GM23338 (cell line): Measurements from ENCODE around the gene LMF2. TPM values are rescaled to one million over a fixed set of nuclear protein-coding genes. Genes with fewer than 3 reads are reported as not detected.

Experiments
- ATAC-seq: fragments of 200-7000 bp; cut with Tn5 transposase; 3 replicates; pipeline ENCODE4 v1.9.1; 2020
- DNase-seq: peaks from one replicate; pipeline ENCODE4 v3.0.0-alpha.2; 2015; ENCODE audit warnings: low spot score
- H2AFZ ChIP-seq: fragments of 200-600 bp; sonication (generic); 2 replicates; pipeline ENCODE4 v1.8.0; 2016; ENCODE audit warnings: antibody characterized with exemption, mild to moderate bottlenecking, moderate library complexity
- H3F3A ChIP-seq: fragments of 200-600 bp; sonication (generic); replicated peaks from 2 replicates; pipeline ENCODE4 v1.8.0; 2017; ENCODE audit warnings: antibody characterized with exemption, mixed run types, low read depth
- H3K27ac ChIP-seq: fragments of 200-600 bp; sonication (generic); 2 replicates; pipeline ENCODE4 v1.6.1; 2016; ENCODE audit warnings: low read depth
- H3K27me3 ChIP-seq: fragments of 200-600 bp; sonication (generic); 2 replicates; pipeline ENCODE4 v1.8.0; 2016; ENCODE audit warnings: mild to moderate bottlenecking, mixed run types, moderate library complexity; ENCODE audit not compliant: insufficient read depth
- H3K36me3 ChIP-seq: fragments of 200-600 bp; sonication (generic); 2 replicates; pipeline ENCODE4 v1.8.0; 2016; ENCODE audit warnings: mild to moderate bottlenecking; ENCODE audit not compliant: insufficient read depth
- H3K4me1 ChIP-seq: fragments of 200-600 bp; sonication (generic); 2 replicates; pipeline ENCODE4 v1.8.0; 2016; ENCODE audit warnings: mild to moderate bottlenecking, moderate library complexity; ENCODE audit not compliant: insufficient read depth
- H3K4me2 ChIP-seq: fragments of 200-600 bp; sonication (generic); 2 replicates; pipeline ENCODE4 v1.7.1; 2017; ENCODE audit warnings: mixed run types
- H3K4me3 ChIP-seq: fragments of 200-600 bp; sonication (generic); 2 replicates; pipeline ENCODE4 v1.6.1; 2016; ENCODE audit warnings: mixed run types
- H3K79me2 ChIP-seq: fragments of 200-600 bp; sonication (generic); replicated peaks from 2 replicates; pipeline ENCODE4 v1.8.0; 2017; ENCODE audit warnings: mild to moderate bottlenecking; ENCODE audit not compliant: insufficient read depth
- H3K9me2 ChIP-seq: fragments of 200-600 bp; sonication (generic); 2 replicates; pipeline ENCODE4 v1.8.0; 2017; ENCODE audit not compliant: insufficient read depth
- H4K20me1 ChIP-seq: fragments of 200-600 bp; sonication (generic); replicated peaks from 2 replicates; pipeline ENCODE4 v1.8.0; 2017; ENCODE audit warnings: mild to moderate bottlenecking; ENCODE audit not compliant: insufficient read depth
- H3K27ac Mint-ChIP-seq: 2 replicates; pipeline ENCODE4 v1.8.0; 2020; ENCODE audit warnings: inconsistent platforms, mild to moderate bottlenecking, moderate library complexity, mixed read lengths
- H3K27me3 Mint-ChIP-seq: 3 replicates; pipeline ENCODE4 v1.8.0; 2022; ENCODE audit warnings: low read depth, mild to moderate bottlenecking, moderate library complexity, mixed read lengths, inconsistent platforms; ENCODE audit not compliant: insufficient read depth, poor library complexity
- H3K36me3 Mint-ChIP-seq: 3 replicates; pipeline ENCODE4 v1.8.0; 2021; ENCODE audit warnings: low read depth, mild to moderate bottlenecking, inconsistent platforms, moderate library complexity, mixed read lengths
- H3K4me1 Mint-ChIP-seq: 3 replicates; pipeline ENCODE4 v1.8.0; 2020; ENCODE audit warnings: mild to moderate bottlenecking, inconsistent platforms, mixed read lengths
- H3K4me3 Mint-ChIP-seq: 3 replicates; pipeline ENCODE4 v1.8.0; 2021; ENCODE audit warnings: moderate library complexity, mild to moderate bottlenecking, inconsistent platforms, mixed read lengths
- H3K9me3 Mint-ChIP-seq: 3 replicates; pipeline ENCODE4 v1.8.0; 2020; ENCODE audit warnings: moderate library complexity, mild to moderate bottlenecking, inconsistent platforms, mixed read lengths
- CREB1 ChIP-seq: fragments of 250-450 bp; sonication (Bioruptor Pico); IDR thresholded peaks from 2 replicates; pipeline ENCODE4 v1.5.0; 2020; ENCODE audit warnings: low read depth, mild to moderate bottlenecking, moderate library complexity
- CTCF ChIP-seq, 2 experiments: fragments of 200-600 bp in 1 of 2; sonication (generic) in 1 of 2; conservative IDR thresholded peaks; 2 replicates each; pipeline versions ENCODE4 v1.5.1 to v1.6.1; 2016 to 2017; ENCODE audit warnings: antibody characterized with exemption in 2 of 2, low read depth in 2 of 2, mild to moderate bottlenecking in 2 of 2, moderate library complexity in 1 of 2
- EZH2 ChIP-seq: fragments of 200-600 bp; sonication (generic); IDR thresholded peaks from one replicate; pipeline ENCODE4 v1.8.0; 2017; ENCODE audit warnings: antibody characterized with exemption, mild to moderate bottlenecking, low read depth; ENCODE audit not compliant: unreplicated experiment
- POLR2AphosphoS5 ChIP-seq: IDR thresholded peaks from 2 replicates; pipeline ENCODE4 v1.6.1; 2016; ENCODE audit warnings: antibody characterized with exemption, low read depth
- ZNF462 ChIP-seq: fragments of 250-450 bp; sonication (Bioruptor Pico); IDR thresholded peaks from 2 replicates; pipeline ENCODE4 v1.5.0; 2020; ENCODE audit warnings: mild to moderate bottlenecking, moderate library complexity
- long read RNA-seq: library from polyadenylated mRNA; unstranded; transcript quantifications from one replicate; pipeline ENCODE4 v2.0.0, GENCODE V29; 2020; ENCODE audit not compliant: unreplicated experiment
- polyA plus RNA-seq: library from polyadenylated mRNA; unstranded; fragments of >200 nt; fragmentation: Nextera tagmentation; extraction: Ambion mirVana; gene quantifications from 2 replicates; pipeline ENCODE4 v1.2.1, GENCODE V29; 2016
- total RNA-seq: library from RNA; depleted of rRNA; stranded (reverse); fragments of >200 nt; shearing (Covaris generic); gene quantifications from 2 replicates; pipeline ENCODE4 v1.2.3, GENCODE V29; 2014; rRNA removed

LMF2 gene
- total RNA-seq: 30.7 and 36.3 TPM in 2 replicates
- polyA plus RNA-seq: 14.6 and 15.6 TPM in 2 replicates
- long read RNA-seq, partial matches to known transcripts: 5 of 13 reads
- long read RNA-seq, other reads (novel, unspliced or antisense): 5 of 13 reads

GRCh38 chr22:50507421-50507990 lies at the start of gene LMF2:
TSS of gene LMF2 (minus strand) at chr22:50507702. CDS start at chr22:50507675, 27 bp downstream.
- Mint-ChIP-seq H3K36me3 (no peaks in the 10 kb centered on the region; the same call in 2 of the 3 replicates), H3K27me3 (peaks cover 9% of the 10 kb centered on the region), H3K4me1 (peaks cover 10% of the 10 kb centered on the region), H3K4me3 (peak within 1 kb of the TSS; percentile 93), H3K9me3 (no peaks in the 10 kb centered on the region), H3K27ac (peak within 1 kb of the TSS; percentile 98)
- ATAC-seq: peak; percentile 74
- Histone ChIP-seq H4K20me1 (peaks cover 22% of the 10 kb centered on the region), H3K27me3 (no peaks in the 10 kb centered on the region), H3K4me3 (peak within 1 kb of the TSS; percentile 95), H3K9me2 (no peaks in the 10 kb centered on the region), H3K4me2 (peak within 1 kb of the TSS; percentile 97), H3F3A (0 out of 2 replicates have a peak, but pooled peaks cover 6% of the 10 kb centered on the region), H2AFZ (peak within 1 kb of the TSS; percentile 90), H3K27ac (peak within 1 kb of the TSS; percentile 86; the same call in 1 of the 2 replicates), H3K4me1 (peaks cover 7% of the 10 kb centered on the region), H3K79me2 (peaks cover 37% of the 10 kb centered on the region), H3K36me3 (no peaks in the 10 kb centered on the region)
- no peak for TF ChIP-seq ZNF462 (CRISPR knock-in tag)
- TF ChIP-seq CREB1 (CRISPR knock-in tag): no peak
- TF ChIP-seq POLR2AphosphoS5: peak; percentile 48; the same call in 1 of the 2 replicates
- TF ChIP-seq EZH2: no peak
- TF ChIP-seq CTCF (conservative IDR thresholded peaks at IDR 0.05; ENCODE audit: low read depth in 2 of 2): no peak
- peak; percentile 83 for DNase-seq
